Astrocyte of the cerebellum (primary cell): ENCODE data around the gene SCARF2.
"Not testable (repeated sequence)": the region's sequence is repeated elsewhere in the genome, so short reads cannot be mapped to it uniquely, and the experiment has no call there.

Source experiments
- DNase-seq: peaks from one replicate; pipeline ENCODE4 v3.0.0-alpha.2; 2011; ENCODE audit warnings: low read depth
- H3K4me3 ChIP-seq: 2 replicates; pipeline ENCODE4 v1.5.1; 2011; ENCODE audit warnings: mild to moderate bottlenecking, low read depth, low read length, moderate library complexity
- in situ Hi-C: cut with HindIII; loops from 2 replicates; pipeline ENCODE4 v1.10.0; 2017; ENCODE audit warnings: low sequenced_read_pairs
- TF ChIP-seq, protein P1 (sequence below): IDR thresholded peaks from 2 replicates; pipeline ENCODE4 v1.5.1; 2012; ENCODE audit warnings: low read length, low read depth, moderate library complexity, mild to moderate bottlenecking; ENCODE audit errors: missing control alignments

The SCARF2 gene, protein sequence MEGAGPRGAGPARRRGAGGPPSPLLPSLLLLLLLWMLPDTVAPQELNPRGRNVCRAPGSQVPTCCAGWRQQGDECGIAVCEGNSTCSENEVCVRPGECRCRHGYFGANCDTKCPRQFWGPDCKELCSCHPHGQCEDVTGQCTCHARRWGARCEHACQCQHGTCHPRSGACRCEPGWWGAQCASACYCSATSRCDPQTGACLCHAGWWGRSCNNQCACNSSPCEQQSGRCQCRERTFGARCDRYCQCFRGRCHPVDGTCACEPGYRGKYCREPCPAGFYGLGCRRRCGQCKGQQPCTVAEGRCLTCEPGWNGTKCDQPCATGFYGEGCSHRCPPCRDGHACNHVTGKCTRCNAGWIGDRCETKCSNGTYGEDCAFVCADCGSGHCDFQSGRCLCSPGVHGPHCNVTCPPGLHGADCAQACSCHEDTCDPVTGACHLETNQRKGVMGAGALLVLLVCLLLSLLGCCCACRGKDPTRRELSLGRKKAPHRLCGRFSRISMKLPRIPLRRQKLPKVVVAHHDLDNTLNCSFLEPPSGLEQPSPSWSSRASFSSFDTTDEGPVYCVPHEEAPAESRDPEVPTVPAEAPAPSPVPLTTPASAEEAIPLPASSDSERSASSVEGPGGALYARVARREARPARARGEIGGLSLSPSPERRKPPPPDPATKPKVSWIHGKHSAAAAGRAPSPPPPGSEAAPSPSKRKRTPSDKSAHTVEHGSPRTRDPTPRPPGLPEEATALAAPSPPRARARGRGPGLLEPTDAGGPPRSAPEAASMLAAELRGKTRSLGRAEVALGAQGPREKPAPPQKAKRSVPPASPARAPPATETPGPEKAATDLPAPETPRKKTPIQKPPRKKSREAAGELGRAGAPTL

DNA sequence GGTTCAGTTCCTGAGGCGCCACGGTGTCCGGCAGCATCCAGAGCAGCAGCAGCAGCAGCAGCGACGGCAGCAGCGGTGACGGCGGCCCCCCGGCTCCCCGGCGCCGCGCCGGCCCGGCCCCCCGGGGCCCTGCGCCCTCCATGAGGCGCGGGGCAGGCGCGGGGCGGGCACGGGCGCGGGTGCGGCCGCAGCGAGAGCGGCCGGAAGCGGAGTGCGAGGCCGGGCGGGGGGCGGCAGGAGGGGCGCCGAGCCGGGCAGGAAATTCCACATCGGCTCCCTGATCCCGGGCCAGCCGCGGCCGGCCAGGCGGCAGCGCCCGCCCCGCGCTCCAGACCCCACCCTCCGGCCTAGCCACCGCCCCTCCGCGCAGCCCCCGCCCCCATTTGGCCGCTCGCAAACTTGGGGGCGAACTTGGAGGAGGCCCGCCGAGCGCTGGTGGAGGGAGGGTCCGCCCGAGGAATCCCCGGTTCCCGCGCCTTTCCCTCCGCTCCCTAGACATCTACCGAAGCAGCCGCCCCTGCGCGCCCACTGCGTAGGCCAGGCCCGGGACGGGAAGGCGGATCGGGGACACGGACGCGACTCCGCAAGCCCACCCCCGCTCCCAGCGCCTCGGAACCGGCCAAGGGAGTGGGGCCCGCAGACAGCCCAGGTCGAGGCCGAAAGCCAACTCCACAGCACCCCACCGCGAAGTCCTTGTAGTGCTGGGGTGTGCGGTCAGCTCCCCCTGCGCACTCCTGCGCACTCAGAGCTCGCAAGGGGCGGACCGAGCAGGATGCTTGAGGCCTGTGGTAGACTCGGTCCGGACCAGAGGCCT is at the start of gene SCARF2:
SCARF2 (minus strand) TSS at position 213 of the 814 bp plus-strand sequence; CDS start at position 142, 71 bp downstream.
- in situ Hi-C loops: no loop called here
- TF ChIP-seq, protein P1, sequence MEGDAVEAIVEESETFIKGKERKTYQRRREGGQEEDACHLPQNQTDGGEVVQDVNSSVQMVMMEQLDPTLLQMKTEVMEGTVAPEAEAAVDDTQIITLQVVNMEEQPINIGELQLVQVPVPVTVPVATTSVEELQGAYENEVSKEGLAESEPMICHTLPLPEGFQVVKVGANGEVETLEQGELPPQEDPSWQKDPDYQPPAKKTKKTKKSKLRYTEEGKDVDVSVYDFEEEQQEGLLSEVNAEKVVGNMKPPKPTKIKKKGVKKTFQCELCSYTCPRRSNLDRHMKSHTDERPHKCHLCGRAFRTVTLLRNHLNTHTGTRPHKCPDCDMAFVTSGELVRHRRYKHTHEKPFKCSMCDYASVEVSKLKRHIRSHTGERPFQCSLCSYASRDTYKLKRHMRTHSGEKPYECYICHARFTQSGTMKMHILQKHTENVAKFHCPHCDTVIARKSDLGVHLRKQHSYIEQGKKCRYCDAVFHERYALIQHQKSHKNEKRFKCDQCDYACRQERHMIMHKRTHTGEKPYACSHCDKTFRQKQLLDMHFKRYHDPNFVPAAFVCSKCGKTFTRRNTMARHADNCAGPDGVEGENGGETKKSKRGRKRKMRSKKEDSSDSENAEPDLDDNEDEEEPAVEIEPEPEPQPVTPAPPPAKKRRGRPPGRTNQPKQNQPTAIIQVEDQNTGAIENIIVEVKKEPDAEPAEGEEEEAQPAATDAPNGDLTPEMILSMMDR: no peak
- DNase-seq: peak; percentile 56
- H3K4me3 ChIP-seq: peak within 1 kb of the TSS; percentile 93

DNA sequence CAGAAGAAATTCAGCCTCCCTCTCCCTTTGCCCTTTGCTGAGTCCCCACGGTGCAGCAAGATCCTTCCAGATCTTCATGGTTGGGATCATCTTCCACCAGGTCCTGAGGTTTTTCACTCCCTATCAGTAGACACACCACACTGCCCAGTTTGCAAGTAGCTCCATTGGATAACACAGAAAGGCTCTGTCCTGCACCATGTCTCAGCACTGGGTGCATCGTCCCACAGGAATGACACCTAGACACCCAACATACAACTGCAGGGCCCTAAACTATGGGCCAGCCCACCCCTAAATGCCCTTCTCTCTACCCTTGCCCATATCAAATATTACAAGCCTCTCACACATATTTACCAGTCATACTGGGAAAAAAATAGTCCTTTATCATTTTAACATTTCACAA is 48.6 kb upstream of the SCARF2 start:
- H3K4me3 ChIP-seq: no peak overlapping the region
- TF ChIP-seq, protein P1: no peak
- in situ Hi-C loops: no loop called here
- DNase-seq: no peak

DNA sequence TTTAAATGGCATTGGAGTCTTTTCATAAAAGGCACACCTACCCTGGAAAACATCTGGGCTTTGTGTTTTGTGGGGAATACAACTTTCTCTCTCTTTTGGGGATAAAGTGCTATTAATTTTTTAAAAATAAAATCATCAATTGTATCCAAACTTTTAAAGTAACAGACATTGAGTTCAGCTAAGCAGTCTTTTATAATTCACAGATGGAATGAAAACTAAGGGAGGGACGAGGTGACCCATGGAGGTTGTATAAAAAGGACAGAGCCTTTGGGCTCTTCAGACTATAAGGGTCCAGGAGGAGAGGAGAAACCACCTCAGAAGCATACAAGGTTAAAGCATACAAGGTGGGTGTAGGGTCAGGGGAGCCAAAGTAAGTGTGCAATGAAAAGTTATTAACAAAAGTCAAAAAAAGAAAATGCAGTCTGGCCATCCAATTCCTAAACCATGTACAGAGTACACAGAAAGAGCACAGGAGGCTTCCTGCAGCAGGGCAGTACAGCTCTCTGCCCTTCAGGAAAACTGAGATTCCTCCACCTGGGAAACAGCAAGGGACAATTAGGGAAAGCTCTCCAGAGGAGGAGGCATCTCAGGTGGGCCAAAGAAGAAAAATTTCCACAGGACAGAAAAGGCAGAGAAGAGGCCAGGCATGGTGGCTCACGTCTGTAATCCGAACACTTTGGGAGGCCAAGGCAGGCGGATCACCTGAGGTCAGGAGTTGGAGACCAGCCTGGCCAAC is 47.5 kb upstream of the SCARF2 start:
- H3K4me3 ChIP-seq: no peak overlapping the region
- in situ Hi-C loops: no loop called here
- TF ChIP-seq, protein P1: no peak
- DNase-seq: no peak

DNA sequence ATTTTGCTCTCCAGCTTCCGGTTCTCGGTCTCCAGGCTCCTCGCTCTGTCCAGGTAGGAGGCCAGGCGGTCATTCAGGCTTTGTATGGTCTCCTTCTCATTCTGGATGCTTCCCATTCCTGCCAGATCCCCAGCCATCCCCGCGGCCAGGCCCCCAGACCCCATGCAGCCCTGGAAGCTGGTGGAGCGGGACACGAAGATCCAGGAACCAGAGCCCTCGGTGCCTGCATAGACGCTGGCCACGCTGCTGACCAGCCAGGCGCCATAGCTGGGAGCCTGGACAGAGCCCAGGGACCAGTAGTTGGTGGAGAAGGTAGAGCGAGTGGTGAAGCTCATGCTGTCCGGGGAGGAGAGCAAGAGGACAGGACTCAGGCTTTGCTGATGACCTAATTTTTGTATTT is 46.1 kb upstream of the SCARF2 start:
- TF ChIP-seq, protein P1: no peak
- no peak for DNase-seq
- in situ Hi-C loops: no loop called here
- H3K4me3 ChIP-seq: no peak overlapping the region

DNA sequence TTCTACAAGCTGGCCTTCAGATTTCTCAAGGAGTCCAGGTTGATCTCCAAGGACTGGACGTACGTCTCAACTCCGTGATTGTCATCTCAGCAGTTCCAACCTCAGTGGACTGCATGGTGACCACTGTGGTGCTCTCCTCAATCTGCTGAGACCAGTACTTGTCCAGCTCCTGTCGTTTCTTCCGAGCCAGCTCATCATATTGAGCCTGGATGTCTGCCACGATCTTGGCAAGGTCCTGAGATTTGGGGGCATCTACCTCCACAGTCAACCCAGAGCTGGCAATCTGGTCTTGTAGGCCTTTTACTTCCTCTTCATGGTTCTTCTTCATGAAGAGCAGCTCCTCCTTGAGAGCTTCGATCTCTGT is 45.5 kb upstream of the SCARF2 start:
- DNase-seq, H3K4me3 ChIP-seq, in situ Hi-C loops: not testable (repeated sequence)

DNA sequence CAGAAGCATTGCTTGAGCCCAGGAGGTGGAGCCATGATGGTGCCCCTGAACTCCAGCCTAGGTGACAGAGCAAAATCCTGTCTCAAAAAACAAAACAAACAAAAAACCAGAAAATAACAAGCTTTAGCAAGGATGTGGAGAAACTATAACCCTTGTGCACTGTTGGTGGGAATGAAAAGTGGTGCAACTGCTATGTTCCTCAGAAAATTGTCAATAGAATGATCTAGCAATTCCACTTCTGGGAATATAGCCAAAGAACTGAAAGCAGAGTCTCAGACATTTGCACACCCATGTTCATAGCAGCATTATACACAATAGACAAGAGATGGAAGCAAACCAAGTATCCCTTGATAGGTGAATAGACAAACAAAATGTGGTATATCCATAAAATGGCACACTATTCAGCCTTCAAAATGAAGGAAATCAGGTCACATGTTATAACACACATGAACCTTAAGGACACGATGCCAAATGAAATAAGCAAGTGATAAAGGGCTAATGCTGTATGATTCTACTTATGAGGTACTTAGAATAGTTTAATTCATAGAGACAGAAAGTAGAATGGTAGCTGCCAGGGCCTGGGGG is 42.1 kb upstream of the SCARF2 start:
- TF ChIP-seq, protein P1: no peak
- DNase-seq: no peak
- in situ Hi-C loops: no loop called here
- H3K4me3 ChIP-seq: no peak overlapping the region

DNA sequence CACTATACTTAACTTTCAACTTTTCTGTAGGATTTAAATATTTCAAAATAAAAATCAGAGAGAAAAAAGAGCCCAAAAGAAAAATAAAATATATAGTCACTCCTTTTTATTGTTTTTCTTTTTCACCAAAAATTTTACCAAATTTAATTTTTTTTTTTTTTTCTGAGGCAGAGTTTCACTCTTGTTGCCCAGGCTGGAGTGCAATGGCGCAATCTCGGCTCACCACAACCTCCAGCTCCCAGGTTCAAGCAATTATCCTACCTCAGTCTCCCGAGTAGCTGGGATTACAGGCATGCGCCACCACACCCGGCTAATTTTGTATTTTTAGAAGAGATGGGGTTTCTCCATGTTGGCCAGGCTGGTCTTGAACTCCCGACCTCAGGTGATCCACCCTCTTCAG is 40.4 kb upstream of the SCARF2 start:
- in situ Hi-C loops, DNase-seq: not testable (repeated sequence)

DNA sequence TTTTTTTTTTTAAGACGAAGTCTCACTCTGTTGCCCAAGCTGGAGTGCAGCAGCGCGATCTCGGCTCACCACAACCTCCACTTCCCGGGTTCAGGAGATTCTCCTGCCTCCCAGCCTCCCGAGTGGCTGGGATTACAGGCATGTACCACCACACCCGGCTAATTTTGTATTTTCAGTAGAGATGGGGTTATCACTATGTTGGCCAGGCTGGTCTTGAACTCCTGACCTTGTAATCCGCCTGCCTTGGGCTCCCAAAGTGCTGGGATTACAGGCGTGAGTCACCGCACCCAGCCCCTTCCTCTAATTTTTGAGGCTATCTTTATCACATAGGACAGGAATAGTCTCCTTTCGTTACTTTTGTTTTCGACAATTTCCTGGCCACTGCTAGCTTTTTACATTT is 37.9 kb upstream of the SCARF2 start:
- in situ Hi-C loops, H3K4me3 ChIP-seq: not testable (repeated sequence)

More for the DNA sequence above, 40.4 kb upstream of the SCARF2 start:
- H3K4me3 ChIP-seq: not testable (repeated sequence)

More for the DNA sequence above, 37.9 kb upstream of the SCARF2 start:
- DNase-seq: not testable (repeated sequence)
